GM12874 (cell line): ENCODE results near the gene SETDB2.

Source experiments
- TF ChIP-seq, protein P1 (sequence below): IDR thresholded peaks from 2 replicates; pipeline ENCODE4 v1.5.1; 2011; ENCODE audit warnings: low read depth, mild to moderate bottlenecking, control low read depth, low read length, moderate library complexity; ENCODE audit not compliant: insufficient read depth

SETDB2 gene, protein sequence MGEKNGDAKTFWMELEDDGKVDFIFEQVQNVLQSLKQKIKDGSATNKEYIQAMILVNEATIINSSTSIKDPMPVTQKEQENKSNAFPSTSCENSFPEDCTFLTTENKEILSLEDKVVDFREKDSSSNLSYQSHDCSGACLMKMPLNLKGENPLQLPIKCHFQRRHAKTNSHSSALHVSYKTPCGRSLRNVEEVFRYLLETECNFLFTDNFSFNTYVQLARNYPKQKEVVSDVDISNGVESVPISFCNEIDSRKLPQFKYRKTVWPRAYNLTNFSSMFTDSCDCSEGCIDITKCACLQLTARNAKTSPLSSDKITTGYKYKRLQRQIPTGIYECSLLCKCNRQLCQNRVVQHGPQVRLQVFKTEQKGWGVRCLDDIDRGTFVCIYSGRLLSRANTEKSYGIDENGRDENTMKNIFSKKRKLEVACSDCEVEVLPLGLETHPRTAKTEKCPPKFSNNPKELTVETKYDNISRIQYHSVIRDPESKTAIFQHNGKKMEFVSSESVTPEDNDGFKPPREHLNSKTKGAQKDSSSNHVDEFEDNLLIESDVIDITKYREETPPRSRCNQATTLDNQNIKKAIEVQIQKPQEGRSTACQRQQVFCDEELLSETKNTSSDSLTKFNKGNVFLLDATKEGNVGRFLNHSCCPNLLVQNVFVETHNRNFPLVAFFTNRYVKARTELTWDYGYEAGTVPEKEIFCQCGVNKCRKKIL

DNA sequence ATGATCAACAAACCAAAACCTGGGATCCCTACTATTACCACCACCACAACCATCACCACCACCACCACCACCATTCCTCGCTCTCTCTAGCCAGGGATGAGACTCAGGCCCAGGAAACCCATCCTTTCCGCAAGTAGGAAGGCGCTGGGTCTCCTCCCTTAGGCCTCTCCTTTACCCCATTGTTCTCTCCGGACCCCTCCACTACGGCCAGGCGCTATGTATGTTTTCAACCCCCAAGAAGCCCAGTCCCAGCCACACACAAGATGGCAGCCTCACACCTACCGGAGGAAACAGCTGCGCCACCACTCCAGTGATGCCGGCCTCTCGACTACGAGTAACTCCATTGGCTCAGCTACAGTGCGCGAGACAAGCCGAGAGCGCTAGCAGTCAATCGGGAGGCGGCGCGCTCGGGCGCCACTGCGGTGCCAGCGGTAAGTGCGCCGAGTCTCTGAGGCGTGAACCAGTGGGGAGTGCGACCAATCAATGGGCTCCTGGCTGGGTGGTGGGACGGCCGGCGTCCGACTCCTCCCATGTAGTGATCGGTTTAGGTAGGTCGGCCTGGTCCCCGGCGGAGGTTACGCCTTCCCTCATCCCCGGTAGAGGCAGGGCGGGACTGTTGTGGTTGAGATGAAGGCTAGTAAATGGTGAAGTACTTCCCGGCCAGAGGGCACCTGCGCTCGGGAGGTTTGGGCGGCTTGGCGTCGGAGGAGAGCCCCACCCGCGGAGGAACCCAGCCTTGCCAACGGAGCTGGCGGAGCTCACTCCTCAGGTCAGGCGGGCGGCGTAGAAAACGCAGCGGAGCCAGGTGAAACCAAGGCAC lies at the start of gene SETDB2, which contains the start of gene CAB39L:
Gene SETDB2 (plus strand): TSS at position 571 of the 820 bp plus-strand sequence. CDS start 7,620 bp downstream, outside the sequence.
Gene CAB39L (minus strand): TSS at position 361 of the 820 bp plus-strand sequence. CDS start 61,154 bp downstream, outside the sequence.
- TF ChIP-seq, protein P1, sequence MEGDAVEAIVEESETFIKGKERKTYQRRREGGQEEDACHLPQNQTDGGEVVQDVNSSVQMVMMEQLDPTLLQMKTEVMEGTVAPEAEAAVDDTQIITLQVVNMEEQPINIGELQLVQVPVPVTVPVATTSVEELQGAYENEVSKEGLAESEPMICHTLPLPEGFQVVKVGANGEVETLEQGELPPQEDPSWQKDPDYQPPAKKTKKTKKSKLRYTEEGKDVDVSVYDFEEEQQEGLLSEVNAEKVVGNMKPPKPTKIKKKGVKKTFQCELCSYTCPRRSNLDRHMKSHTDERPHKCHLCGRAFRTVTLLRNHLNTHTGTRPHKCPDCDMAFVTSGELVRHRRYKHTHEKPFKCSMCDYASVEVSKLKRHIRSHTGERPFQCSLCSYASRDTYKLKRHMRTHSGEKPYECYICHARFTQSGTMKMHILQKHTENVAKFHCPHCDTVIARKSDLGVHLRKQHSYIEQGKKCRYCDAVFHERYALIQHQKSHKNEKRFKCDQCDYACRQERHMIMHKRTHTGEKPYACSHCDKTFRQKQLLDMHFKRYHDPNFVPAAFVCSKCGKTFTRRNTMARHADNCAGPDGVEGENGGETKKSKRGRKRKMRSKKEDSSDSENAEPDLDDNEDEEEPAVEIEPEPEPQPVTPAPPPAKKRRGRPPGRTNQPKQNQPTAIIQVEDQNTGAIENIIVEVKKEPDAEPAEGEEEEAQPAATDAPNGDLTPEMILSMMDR: peak; percentile 43

DNA sequence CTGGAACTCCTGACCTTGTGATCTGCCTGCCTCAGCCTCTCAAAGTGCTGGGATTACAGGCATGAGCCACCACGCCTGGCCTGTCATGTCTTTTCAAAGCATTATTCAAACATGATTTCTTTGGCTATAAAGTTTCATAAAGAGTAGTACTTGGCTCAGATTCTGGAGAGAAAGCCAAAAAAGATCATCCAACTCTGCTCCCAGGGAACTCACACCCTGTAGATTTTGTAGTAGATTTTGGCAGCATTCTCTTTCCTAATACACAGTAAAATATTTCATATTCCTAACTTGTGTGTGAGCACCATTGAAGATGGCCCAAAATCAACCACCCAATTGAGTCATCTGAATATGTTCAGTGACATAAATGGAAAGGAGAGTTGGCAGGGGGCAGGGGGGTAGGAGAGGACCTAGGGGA lies 48.6 kb upstream of the SETDB2 start:
- TF ChIP-seq, protein P1: no peak

DNA sequence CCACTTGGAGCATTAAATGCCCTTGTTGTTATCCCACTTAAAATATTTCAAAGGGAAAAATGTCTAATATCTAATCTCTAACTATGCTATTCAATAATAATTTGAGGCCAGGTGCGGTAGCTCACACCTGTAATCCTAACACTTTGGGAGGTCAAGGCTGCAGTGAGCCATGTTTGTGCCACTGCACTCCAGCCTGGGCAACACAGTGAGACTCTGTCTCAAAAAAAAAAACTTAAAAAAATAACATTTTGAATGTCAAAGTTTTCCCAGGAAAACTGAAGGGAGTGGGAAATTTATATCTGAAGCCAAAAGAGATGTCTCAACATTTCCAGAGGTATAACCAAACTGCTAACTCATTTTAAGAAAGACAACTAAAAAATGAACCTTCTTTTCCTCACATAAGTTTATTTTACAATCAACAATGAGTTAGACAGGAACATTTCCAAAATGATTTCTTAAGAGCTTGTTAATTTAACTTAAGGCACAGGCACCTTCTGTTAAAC lies 48.1 kb upstream of the SETDB2 start:
- TF ChIP-seq, protein P1: no peak

DNA sequence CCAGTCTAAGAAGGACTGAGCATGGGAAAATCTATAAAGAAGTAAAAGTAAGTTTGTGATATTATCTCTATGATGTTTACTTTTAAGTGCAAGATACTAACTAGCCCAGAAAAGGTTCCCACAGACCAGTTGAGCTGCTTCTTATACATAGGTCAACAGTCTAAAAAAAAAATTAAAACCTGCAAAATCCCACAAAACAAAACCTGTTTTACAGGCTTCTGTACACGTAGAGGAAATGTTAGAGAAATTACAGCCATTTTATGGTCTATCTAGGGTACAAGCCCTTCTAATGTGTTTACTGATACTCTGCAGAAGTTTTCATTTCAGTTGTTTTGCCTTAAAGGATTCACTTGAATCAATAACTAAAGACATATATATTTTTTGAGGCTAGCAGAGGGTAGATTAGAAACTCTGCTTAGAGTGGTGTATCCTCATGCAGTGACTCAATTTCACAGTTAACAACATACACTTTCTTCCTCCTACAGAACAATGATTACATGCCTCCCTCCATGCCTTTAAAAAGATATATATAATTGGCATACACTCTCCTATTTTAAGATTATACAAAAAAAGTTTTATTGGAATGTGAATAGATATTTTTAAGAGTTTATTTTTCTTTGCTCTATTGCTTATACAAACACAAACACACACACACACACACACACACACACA lies 44.1 kb upstream of the SETDB2 start:
- TF ChIP-seq, protein P1: no peak

DNA sequence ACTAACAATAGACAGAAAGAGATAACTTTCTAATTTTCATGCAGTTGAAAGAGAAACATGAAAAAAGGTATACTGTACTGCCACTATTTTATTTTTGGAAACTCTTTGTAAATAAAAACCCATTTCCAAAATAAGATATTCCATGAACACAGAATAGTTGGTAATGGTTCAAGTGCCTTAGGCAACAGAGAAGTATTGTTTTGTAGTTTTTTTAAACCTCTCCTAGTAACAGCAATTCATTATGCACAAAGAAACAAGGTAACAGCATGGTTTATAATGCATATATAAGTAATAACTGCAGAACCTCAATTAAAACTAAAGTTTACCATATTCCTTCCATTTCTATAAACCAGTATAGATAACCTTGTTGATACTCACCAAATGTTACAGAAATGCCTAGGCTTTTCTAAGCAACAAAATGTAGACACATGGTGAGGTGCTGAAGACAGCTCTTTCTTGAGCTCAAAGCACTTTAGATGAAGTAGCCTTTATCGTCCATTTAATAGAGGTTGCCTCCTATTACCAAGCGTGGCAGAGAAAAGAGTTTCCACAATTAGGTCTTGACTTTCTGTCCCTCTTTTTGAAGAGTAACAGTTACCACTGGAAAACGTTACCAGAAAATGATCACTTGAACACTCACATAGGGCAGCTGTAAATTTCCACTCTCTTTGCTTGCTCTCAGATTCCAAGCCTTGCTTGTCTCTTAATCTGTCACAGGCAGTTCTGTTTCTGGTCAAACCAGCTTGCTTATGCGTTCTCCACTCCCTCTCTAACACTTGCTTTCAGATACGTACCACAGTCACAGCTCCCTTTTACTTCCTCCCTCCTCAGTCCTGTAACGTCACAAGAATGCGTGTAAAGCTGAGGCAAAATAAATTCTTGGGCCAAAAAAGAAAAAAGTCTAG lies 43.1 kb upstream of the SETDB2 start:
- TF ChIP-seq, protein P1: no peak

DNA sequence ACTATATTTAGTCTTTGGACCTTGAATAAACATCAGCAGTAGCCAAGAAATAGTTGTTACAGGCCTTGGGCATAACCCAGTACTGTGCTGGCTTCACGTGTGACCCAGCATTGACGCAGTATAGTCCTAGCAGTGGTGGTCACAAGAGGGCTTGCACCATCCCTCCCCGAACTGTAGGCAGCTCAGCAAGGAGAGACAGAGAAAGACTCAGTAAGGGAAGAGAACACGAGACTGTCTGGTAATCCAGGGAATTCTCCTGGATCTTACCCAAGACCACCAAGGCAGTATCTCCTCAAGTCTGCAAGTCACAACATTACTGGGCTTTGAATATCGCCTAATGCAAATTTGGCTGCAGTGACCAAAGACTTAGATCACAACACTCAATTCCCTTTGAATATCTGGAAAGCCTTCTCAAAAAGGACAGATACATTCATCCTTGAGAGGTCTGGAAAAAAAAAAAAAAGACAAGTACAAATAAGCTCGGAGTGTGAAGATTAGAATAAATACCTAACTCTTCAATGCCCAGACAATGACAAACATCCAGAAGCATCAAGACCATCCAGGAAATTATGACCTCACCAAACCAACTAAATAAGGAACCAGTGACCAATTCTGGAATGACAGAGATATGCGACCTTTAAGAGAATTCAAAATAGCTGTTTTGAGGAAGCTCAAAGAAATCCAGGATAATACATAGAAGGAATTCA lies 39.9 kb upstream of the SETDB2 start:
- TF ChIP-seq, protein P1: no peak
